ENCODE data around the gene ADCY7.

DNA sequence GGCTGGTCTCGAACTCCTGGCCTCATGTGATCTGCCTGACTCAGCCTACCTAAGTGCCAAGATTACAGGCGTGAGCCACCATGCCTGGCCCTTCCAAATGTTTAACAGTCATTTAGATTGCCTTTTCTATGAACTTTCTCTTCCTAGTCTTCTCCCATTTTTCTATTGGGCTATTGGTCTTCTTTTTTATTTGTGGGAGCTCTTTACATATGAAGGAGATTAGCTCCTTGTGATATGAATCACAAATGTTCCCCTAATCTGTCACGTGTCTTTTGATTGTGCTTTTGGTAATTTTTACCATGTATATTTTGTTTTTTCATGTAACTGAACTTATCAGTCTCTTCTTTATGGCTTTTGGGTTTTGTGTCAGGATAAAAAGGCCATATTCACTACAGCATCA lies 11.9 kb downstream of the ADCY7 start:
- no peak for TF ChIP-seq ZNF565 (CRISPR knock-in tag; conservative IDR thresholded peaks at IDR 0.05; ENCODE audit: low read depth)
- TF ChIP-seq ZFP3 (CRISPR knock-in tag; IDR thresholded peaks at IDR 0.05): no peak
- no peak for TF ChIP-seq CSDC2 (CRISPR knock-in tag; IDR thresholded peaks at IDR 0.05)
- TF ChIP-seq, protein P1, sequence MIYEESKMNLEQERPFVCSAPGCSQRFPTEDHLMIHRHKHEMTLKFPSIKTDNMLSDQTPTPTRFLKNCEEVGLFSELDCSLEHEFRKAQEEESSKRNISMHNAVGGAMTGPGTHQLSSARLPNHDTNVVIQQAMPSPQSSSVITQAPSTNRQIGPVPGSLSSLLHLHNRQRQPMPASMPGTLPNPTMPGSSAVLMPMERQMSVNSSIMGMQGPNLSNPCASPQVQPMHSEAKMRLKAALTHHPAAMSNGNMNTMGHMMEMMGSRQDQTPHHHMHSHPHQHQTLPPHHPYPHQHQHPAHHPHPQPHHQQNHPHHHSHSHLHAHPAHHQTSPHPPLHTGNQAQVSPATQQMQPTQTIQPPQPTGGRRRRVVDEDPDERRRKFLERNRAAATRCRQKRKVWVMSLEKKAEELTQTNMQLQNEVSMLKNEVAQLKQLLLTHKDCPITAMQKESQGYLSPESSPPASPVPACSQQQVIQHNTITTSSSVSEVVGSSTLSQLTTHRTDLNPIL (CRISPR knock-in tag; IDR thresholded peaks at IDR 0.05; ENCODE audit: low read depth): no peak
- no peak for TF ChIP-seq ZNF8 (CRISPR knock-in tag; IDR thresholded peaks at IDR 0.05)
- TF ChIP-seq, protein P2, sequence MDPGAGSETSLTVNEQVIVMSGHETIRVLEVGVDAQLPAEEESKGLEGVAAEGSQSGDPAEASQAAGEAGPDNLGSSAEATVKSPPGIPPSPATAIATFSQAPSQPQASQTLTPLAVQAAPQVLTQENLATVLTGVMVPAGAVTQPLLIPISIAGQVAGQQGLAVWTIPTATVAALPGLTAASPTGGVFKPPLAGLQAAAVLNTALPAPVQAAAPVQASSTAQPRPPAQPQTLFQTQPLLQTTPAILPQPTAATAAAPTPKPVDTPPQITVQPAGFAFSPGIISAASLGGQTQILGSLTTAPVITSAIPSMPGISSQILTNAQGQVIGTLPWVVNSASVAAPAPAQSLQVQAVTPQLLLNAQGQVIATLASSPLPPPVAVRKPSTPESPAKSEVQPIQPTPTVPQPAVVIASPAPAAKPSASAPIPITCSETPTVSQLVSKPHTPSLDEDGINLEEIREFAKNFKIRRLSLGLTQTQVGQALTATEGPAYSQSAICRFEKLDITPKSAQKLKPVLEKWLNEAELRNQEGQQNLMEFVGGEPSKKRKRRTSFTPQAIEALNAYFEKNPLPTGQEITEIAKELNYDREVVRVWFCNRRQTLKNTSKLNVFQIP (CRISPR knock-in tag; IDR thresholded peaks at IDR 0.05; ENCODE audit: borderline replicate concordance, low read depth): no peak
- TF ChIP-seq, protein P3, sequence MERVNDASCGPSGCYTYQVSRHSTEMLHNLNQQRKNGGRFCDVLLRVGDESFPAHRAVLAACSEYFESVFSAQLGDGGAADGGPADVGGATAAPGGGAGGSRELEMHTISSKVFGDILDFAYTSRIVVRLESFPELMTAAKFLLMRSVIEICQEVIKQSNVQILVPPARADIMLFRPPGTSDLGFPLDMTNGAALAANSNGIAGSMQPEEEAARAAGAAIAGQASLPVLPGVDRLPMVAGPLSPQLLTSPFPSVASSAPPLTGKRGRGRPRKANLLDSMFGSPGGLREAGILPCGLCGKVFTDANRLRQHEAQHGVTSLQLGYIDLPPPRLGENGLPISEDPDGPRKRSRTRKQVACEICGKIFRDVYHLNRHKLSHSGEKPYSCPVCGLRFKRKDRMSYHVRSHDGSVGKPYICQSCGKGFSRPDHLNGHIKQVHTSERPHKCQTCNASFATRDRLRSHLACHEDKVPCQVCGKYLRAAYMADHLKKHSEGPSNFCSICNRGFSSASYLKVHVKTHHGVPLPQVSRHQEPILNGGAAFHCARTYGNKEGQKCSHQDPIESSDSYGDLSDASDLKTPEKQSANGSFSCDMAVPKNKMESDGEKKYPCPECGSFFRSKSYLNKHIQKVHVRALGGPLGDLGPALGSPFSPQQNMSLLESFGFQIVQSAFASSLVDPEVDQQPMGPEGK (CRISPR knock-in tag; IDR thresholded peaks at IDR 0.05; ENCODE audit: borderline replicate concordance): no peak
- TF ChIP-seq ISL1 (CRISPR knock-in tag; IDR thresholded peaks at IDR 0.05): no peak
- no peak for TF ChIP-seq ARNTL (CRISPR knock-in tag; IDR thresholded peaks at IDR 0.05; ENCODE audit: borderline replicate concordance, low read depth)

All from SK-N-SH treated with all-trans-retinoic acid at 6 μM for 48 hours (cell line).